Measurements from ENCODE around the gene ABHD13.
"Not testable (repeated sequence)": the region's sequence is repeated elsewhere in the genome, so short reads cannot be mapped to it uniquely, and the experiment has no call there.

Gene ABHD13

GRCh38 chr13:108223687-108224503, 5.7 kb downstream of the ABHD13 start:
- DNase-seq (ENCODE audit: low read depth in 2 of 2), result no peak

DNA sequence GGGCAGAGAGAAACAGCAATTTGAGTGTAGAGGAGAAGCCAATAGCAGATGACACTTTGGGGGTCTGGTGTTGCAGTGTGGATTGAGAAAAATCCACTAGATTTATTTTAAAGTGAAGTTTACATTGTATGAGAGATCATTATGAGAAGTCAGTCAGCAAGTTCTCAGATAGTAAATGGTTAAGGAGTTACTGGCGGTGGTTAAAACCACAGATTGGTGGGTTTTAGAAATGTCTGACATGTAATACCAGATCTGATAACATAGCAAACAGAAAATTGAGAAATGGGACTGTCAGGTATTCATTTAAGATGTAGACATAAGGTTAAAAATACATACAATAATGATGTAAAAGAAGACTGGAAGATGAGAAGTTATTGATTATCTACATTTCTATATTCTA, 7.2 kb downstream of the ABHD13 start:
- DNase-seq (ENCODE audit: low read depth in 2 of 2), result no peak

DNA sequence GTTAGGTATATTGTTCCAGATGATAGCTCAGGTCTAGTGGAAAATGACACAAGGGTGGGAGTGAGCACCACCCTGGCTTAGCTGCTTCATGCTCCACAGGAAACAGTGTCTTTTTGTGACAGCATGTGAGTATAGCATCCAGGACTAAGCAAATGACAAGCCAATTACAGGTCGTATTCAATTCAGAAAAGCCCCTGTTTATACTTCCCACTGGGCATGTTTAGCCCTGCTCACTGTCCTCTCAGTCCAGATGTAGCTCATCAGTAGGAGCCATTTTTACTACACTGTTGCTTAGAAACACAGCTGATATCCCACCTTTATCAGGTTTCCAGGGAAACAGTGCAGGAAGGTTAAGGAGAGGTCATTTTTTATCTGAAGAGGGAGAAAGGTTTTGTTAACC, 8.0 kb downstream of the ABHD13 start:
- DNase-seq (ENCODE audit: low read depth in 2 of 2), result no peak

- no peak for DNase-seq (ENCODE audit: low read depth in 2 of 2)
Observed at GRCh38 chr13:108227651-108228272, 9.6 kb downstream of the ABHD13 start.

- DNase-seq (ENCODE audit: low read depth in 2 of 2), result no peak
Observed at GRCh38 chr13:108230377-108230776, 12.2 kb downstream of the ABHD13 start.

GRCh38 chr13:108249150-108249549, 31.0 kb downstream of the ABHD13 start:
- DNase-seq (ENCODE audit: low read depth in 2 of 2), result no peak

DNA sequence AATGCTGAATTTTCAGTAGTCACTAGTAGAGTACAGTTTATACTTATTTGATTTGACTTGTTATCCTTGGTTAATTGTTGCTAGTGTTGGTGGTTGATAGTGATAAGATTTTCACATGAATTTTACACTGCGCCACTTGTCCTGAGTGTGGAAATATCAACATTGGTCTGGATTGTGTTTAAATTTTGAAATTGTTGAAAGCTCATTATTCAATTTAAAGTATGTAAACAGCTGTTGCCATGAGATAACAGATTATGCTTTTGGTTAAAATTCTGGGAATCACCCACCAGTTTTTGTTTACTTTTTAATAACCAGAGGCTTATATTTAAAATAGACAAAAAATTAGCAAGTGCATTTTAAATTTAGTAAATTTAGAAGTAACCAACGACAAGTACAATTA, 39.1 kb downstream of the ABHD13 start:
- DNase-seq (ENCODE audit: low read depth in 2 of 2), result no peak

DNA sequence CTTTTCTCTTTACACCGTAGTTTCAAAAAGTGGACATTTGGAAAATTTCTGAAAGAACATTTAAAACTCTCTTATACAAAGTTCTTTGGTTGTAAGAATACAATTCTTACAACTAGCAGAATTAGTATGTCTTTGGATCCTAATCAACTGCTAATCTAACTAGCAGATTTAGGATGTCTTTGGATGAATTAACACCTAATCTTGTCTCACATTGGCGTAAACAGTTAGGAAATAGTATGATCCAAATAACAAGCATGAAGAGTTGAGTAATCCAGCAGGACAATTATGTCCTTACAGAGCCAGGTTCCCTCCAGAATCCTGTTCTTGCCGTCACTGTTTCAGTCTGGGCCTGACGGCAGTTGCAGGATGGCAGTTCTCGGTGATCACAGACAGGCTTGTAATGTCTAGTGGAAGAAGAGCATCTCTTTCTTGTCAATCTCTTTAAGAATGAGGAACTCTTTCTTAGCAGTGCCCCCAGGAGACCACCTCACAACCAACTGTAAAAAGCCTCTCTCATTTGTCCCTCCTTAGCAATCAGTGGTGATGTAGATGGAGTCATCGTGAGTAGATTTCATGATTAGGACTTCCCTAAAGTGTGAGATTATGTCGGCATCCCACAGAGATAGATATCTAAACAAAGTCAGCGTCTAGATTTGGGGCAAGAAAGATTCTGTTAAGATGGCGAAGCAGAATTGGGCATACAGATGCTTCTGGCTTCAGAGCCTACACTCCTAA, 45.6 kb downstream of the ABHD13 start:
- no peak for DNase-seq (ENCODE audit: low read depth in 2 of 2)

DNA sequence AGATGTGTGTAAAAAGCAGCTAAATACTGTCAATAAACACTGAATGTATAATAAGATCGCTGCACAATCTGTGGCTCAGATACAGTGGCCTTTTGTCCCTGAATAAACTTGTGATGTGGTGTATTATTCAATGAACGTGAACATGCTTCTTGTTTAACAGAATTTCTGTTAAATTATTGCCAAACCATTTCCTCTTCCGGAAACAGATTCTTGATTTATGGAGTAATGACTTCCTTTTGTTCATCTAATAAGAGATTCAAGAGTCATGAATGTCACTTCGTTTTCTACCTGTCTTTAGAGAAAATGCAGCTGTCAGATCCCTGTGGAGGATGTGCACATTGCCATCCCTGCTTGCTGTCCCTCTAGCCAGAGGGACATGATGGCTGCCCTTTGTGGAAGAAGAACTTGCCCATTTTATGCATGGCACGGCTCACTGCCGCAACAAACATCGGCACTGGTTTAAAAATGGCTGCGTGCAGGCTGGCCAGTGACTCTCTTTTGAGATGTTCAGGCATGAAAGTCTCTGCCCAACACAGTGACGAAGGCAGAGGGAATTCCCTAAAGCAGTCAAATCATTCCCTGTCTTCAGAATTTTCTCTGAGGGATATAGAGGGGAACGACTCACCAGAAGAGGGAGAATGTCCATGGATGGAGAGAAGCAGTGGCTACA, 48.3 kb downstream of the ABHD13 start:
- no peak for DNase-seq (ENCODE audit: low read depth in 2 of 2)

DNA sequence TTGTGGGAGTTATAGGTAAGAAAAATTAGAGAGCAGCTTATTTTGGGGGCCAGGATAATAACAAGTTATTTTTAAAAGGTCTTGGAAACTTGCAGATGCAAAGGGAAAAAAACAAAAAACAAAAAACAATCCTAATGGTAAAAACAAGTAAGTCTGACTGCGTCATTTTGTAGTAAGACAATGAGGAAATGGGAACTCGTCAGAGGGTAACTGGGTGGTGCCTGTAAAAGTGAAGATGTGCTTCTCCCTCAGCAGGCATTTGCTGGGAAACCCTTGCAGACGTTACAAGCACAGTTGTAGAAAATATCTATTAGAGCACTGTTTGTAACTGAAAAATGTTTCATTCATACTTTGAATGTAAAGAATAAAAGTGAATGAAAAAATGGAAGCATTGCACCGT, 49.2 kb downstream of the ABHD13 start:
- DNase-seq (ENCODE audit: low read depth in 2 of 2), result no peak

DNA sequence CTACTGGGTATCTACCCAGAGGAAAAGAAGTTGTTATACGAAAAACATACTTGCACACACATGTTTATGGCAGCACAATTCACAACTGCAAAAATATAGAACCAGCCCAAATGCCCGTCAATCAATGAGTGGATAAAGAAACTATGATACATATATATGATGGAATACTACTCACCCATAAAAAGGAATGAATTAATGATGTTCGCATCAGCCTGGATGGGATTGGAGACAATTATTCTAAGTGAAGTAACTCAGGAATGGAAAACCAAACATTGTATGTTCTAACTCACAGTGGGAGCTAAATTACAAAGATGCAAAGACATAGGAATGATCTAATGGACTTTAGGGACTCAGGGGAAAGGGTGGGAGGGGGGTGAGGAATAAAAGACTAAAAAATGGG, 49.7 kb downstream of the ABHD13 start:
- not testable (repeated sequence) for DNase-seq (ENCODE audit: low read depth in 2 of 2)

DNA sequence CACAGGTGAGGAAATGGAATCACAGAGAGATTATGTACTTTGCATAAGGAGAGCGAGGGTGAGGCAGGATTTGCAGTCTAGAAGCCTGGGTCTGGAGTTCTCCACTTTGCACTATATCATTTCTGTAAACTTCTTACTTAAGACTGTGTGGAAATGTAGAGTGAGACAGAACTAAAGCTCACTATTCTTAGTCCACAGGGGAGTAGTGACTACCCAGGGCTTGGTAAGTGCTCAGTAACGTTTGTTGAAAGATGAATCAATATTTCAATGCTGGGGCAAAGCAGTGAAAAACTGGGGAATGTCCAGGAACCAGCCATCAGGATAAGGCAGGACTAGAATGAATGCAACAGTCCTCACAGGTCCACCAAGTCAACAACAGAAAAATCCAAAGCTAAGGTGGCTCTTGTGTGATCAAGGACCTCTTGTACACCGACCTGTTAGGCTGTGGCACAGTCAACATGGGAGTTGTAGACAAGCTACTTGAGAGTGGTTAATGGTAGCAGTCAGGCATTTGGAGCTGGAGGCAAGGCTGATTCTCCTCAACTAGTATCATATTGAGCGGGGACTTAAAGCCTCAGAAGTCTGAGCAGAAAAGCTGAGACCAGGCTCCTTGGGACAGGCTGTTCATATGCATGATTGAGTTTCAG, 50.4 kb downstream of the ABHD13 start:
- no peak for DNase-seq (ENCODE audit: low read depth in 2 of 2)

DNA sequence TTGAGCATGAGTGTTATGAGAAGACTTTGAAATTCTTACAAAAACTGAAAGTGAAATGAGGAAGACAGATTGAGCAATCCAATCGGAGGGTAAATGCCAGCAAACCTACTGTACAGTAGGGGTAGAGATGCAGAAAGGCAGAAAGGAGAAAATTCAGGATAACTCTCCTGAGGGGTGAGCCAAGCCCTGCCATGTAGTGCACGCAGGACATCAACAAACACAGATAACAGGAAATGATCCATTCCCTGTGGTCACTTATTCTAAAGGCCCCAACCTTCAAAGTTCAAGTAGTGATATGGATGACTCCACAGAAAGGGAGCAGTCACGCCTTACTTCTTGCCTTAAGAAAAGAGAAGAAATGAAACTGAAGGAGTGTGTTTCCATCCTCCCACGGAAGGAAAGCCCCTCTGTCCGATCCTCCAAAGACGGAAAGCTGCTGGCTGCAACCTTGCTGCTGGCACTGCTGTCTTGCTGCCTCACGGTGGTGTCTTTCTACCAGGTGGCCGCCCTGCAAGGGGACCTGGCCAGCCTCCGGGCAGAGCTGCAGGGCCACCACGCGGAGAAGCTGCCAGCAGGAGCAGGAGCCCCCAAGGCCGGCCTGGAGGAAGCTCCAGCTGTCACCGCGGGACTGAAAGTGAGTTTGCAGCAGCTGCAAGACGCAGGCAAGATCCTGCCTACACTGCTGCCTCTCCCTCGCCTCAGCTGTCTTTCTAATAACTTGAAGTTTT, 51.6 kb downstream of the ABHD13 start, which contains the start of gene TNFSF13B:
Gene TNFSF13B (plus strand): TSS at position 118 of the 728 bp plus-strand sequence. CDS start 178 bp downstream, at position 296.
- DNase-seq (ENCODE audit: low read depth in 2 of 2), result peak; percentile 21 to 27

DNA sequence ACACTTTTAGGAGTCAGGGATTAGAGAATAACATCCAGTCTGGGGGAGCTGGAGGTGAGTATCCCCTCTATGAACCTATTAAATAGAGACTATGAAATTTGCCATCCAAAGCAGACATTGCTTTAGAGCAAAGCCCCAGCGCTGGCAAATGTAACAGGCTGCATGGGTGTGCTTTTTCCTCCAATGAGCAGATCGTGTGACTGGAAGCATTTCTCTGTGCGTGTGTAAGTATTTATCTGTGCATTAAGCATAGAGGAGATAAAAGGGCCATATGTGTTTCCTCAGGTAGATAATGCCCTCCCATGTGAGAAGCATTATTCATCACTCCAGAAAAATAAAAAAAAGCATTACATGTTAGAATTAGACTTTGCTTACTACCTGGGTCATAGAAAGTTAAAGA, 52.2 kb downstream of the ABHD13 start:
- DNase-seq (ENCODE audit: low read depth in 2 of 2), result no peak

DNA sequence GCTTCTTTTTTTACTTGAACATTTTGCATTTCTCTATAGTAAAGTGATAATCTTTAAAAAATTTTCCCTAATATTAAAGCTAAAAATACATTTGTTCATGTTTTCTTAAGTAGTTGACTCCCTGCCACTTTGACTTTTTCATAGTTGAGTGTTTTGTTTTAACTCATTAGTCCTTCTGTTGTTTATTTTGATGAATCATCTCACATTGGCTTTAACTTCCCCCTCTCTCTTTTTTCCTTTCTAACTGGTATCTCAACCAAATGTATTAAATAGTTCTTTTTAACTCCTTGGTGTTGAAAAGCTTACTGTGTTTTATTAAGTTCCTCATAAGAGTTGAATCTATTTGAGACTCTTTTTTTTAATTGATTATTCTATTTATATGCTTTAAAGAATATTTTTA, 54.1 kb downstream of the ABHD13 start:
- DNase-seq (ENCODE audit: low read depth in 2 of 2), result no peak

DNA sequence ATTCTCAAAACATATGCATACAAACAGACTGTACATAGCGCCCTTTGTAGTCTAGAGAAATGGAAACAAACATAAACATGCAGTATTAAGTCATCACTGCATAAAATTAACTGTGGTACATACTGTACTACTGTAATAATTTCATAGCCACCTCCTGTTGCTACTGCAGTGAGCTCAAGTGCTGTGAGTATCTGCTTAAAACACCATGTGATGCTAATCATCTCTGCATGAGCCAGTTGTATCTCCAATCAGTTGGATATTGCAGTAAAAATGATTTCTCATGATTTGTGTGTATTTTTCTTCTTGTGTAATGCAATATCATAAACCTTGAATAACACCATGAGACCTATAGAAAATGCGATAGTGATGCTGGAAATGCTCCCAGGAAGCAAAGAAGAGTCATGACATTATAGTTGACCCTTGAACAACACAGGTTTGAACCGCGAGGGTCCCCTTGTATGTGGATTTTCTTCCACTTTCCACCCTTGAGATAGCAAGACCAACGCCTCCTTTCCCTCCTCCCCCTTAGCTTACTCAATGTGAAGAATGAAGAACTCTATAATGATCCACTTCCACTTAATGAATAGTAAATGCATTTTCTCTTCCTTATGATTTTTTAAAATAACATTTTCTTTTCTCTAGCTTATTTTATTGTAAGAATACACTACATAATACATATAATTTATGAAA, 55.4 kb downstream of the ABHD13 start:
- no peak for DNase-seq (ENCODE audit: low read depth in 2 of 2)

- no peak for DNase-seq (ENCODE audit: low read depth in 2 of 2)
Observed at GRCh38 chr13:108274718-108275117, 56.5 kb downstream of the ABHD13 start.

DNA sequence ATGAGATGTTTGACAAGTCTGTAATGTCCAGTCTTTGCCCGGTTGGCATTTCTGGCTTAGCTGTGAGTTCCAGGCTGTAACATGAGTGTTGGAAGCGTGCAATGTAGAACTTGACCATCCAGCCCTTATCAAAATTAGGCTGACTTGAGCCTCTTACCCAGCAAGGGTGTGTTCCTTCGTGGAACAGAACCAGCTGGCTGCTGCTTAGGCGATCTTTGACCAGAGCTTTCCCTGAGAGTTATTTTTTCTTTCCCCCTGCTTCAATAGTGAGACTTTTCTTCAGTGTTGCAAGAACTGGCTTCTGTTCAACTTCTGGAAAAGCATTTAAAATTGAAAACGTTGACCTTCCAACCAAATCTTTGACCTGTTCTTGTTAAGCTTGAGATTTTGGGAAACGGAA, 57.9 kb downstream of the ABHD13 start:
- no peak for DNase-seq (ENCODE audit: low read depth in 2 of 2)

DNA sequence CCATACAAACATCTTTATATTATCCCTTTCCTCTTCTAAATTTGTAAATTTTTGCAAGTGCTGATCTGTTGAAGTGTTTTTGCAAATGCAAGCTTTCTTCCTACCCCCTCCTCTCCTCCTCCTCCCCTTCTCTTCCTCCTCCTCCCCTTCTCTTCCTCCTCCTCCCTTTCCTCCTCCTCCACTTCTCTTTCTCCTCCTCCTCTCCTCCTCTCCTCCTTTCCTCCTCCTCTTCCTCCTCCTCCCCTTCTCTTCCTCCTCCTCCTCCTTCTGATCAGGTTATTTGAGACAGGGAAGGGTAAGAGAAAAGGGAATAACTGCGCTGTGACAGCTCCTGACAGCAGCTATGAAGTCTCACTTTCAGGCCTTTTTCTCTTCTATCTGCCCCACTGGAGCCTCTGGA, 60.3 kb downstream of the ABHD13 start:
- no peak for DNase-seq (ENCODE audit: low read depth in 2 of 2)

- DNase-seq (ENCODE audit: low read depth in 2 of 2), result no peak
Observed at GRCh38 chr13:108281901-108282300, 63.7 kb downstream of the ABHD13 start.

All from stimulated activated CD8-positive, alpha-beta memory T cell treated with anti-CD3 and anti-CD28 coated beads, Interleukin-15, amount 100 ng/mL, for 48 hours (primary cell).